GM18508 (cell line): Measurements from ENCODE around the gene POLR2J3.
"Not testable (repeated sequence)": the region's sequence is repeated elsewhere in the genome, so short reads cannot be mapped to it uniquely, and the experiment has no call there.

Source experiments
- ATAC-seq: cut with Tn5 transposase; IDR thresholded peaks from one replicate; pipeline ENCODE4 v1.9.1; 2021; ENCODE audit warnings: moderate number of reproducible peaks; ENCODE audit not compliant: insufficient read depth, unreplicated experiment

The POLR2J3 gene

DNA sequence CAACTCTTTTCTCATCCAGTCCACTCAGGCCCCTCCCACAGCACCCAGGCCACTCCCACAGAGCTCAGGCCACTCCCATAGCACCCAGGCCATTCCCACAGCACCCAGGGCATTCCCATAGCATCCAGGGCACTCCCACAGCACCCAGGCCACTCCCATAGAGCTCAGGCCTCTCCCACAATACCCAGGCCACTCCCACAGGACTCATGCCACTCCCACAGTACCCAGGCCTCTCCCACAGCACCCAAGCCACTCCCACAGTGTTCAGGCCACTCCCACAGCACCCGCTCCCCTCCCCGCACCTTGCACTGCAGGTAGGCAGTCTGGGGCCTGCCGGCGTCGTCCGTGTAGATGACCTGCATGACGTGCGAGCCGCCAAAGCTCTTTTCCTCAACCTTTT is 17.5 kb upstream of the POLR2J3 start:
- ATAC-seq, result peak; percentile 32

DNA sequence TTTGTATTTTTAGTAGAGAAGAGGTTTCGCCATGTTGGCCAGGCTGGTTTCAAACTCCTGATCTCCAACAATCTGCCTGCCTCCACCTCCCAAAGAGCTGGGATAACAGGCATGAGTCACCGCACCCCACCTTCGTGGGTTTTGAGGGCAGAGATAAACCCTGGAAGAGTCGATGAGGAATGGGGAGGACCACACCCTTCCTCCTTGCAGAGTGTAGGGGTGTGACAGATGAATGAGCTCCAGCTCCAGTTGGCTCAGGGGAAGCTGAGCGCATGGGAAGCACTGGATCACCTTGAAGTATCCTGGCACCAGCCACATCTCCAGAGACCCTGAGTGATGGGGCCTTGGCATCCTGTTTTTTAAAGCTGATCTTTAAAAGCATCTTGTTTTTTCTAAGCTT is 11.1 kb upstream of the POLR2J3 start:
- ATAC-seq, result not testable (repeated sequence)

DNA sequence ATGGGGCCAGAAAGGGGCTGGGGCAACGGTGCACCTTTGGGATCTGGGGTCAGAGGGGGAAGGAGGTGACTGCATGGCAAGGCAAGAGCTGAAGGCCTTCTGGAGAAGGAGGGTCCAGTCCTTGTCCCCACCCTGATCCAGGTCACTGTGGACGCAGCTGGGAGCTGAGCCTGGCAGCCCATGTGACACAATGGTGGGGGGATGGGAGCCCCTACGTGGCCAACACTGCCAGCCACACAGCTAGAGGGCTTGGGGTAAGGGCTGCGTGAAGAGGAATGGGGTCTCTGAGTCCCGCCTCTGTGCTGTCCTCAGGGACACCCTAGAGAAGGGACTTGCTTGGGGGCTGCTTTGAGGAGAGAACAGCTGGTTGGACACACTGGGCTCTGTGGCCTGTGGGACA is 9.3 kb upstream of the POLR2J3 start:
- not testable (repeated sequence) for ATAC-seq

DNA sequence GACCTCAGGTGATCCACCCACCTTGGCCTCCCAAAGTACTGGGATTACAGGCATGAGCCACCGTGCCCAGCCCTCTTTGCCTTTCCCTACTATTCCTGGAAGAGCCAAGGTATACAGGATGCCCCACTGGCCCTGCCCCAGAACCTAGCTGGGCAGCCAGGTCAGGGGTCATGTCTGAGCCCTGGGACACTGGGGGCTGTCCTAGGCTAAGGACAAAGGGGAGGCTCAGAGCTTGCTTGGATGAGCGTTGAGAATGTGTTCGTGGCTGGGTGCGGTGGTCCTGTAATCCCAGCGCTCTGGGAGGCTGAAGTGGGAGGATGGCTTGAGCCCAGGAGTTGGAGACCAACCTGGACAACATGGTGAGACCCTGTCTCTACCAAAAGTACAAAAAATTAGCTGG is 6.1 kb upstream of the POLR2J3 start:
- not testable (repeated sequence) for ATAC-seq

DNA sequence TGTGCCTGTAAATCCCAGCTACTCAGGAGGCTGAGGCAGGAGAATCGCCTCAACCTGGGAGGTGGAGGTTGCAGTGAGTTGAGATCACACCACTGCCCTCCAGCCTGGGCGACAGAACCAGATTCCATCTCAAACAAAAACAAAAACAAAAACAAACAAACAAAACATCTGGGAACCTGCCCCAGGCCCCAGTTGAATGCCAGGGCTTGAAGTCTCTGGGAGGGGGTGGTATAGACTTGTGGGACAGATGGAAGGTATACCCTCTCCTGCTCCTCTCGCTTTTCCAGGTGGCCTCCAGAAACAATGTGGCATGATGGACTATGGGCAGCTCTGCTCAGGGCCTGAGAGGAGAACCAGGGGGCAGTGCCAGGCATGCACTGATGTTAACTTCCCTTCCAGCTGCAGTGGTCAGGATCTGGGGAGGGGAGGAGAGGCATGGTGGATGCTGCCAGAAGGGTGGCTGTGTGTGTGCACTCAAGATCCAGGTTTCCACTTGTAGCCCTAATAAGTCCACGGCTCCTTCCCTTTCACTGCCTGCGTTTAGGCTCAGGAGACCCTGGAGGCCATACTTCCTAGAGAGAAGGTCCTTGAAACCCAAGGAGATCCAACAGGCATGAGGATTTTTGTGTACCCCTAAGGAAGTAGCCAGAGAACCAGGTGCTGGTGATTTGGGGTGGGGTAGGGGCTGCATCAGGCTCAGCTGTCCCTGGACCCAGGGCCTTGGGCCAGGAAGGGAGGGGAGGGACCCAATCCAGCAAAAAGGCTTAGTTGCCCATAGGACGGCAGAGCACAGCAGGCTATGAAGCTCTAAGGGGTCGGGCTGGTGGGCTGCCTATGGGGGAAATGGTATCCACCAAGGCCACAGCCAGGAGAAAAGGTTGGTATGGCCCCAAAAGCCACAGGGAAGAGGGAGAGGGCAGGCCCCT is 5.2 kb upstream of the POLR2J3 start:
- ATAC-seq, result not testable (repeated sequence)

DNA sequence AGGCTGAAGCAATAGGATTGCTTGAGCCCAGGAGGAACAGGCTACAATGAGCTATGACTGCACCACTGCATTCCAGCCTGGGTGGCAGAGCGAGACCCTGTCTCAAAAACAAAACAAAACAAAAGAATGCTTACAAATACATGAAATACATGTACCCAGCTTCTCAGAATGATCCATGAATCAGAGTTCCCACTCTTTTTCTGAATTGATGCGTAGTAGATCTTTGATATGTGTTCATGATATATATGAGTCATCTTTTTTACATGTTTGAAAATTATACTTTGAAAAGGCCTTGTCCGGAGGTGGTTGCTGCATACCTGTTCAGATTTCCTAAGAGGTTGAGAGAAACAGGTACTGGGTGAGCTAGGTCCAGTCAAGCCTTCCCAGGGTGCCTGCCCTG is 4.0 kb upstream of the POLR2J3 start:
- ATAC-seq, result not testable (repeated sequence)

DNA sequence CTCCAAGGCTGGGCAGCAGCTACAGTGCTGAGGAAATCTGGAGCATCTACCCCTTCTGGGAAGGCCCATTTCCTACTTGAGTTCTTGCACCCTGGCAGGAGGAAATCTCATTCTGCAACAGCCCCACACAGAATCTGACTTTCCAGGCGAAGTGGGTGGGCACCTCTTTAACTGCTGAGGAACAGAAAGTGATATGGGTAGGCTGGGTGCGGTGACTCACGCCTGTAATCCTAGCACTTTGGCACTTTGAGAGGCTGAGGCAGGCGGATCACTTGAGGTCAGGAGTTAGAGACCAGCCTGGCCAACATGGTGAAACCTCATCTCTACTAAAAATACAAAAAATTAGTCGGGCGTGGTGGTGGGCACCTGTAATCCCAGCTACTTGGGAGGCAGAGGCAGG is 2.2 kb upstream of the POLR2J3 start:
- not testable (repeated sequence) for ATAC-seq

DNA sequence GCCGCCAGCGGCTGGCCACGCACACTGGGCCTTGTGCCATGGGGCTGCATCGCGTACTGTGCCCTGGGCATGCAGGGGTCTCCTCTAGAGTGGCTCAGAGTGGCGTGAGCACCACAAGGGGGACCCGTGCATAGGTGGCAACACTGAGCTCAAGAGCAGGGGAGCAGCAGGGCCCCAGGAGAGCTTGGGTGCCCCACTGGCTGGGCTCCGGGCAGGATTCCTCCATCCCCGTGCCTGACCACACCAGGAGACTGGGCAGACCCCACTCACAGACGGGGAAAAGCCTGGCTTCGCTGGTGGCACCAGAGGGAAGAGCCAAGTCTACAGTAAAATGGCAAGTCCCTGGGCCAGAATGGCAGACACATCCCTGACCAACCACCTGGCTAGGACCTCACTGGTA is 3.8 kb downstream of the POLR2J3 start:
- not testable (repeated sequence) for ATAC-seq

DNA sequence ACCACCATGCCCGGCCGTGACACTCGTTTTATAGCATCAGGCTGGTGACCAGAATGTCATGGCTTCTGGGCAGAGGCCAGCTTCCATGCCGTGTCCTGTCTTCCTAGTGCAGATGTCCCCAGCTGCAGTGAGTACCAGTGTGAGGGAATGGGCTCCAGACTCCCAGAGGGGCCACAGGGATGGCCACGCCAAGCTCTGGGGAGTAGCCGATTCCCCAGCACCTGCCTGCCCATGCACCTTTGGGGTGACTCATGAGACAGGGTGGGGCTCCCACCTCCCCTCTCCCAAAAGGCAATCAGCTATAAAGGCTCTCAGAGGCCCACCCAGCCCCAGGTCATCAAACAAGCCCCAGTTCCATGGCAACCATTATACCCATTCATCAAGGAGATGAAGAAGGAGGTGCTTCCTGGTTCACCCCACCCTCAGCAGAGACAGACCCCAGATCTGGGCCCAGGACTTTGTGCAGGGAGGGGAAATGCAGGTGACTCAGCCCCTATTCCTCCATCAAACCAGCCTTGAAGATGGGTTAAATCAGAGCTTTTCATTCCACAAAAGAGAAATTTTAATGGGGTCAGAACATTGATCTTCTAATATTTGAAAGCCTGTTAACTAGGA is 21.5 kb downstream of the POLR2J3 start, which contains the start of gene SPDYE2:
SPDYE2 (plus strand) TSS at position 419 of the 615 bp plus-strand sequence. CDS start 2,030 bp downstream, outside the sequence.
- ATAC-seq, result not testable (repeated sequence)

DNA sequence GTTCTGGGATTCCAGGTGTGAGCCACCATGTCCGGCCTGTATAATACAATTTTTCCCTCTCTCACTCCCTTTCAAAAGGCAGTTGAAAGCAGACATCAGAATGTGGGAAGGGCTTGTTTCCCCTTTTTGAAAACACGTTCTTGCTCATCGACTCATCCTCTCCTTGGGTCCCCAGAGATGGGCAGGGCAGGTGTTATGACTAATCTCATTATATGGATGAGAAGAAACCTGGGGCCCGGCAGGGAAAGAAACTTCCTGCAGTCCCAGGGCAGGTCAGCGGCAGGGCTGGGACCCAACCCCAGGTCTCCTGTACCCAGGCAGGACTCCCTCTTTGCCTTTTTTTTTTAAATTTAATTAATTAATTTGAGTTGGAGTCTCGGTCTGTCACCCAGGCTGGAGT is 26.0 kb downstream of the POLR2J3 start:
- peak; percentile 76 for ATAC-seq

DNA sequence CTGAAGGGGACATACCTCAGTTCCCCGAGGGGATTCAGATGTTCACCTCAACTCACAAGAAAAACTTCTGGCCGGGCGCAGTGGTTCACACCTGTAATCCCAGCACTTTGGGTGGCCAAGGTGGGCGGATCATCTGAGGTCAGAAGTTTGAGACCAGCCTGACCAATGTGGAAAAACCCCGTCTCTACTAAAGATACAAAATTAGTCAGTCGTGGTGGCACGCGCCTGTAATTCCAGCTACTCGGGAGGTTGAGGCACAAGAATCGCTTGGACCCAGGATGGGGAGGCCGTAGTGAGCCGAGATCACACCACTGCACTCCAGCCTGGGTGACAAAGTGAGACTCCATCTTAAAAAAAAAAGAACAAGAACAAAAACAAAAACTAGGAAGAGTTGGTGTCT is 27.1 kb downstream of the POLR2J3 start:
- not testable (repeated sequence) for ATAC-seq

DNA sequence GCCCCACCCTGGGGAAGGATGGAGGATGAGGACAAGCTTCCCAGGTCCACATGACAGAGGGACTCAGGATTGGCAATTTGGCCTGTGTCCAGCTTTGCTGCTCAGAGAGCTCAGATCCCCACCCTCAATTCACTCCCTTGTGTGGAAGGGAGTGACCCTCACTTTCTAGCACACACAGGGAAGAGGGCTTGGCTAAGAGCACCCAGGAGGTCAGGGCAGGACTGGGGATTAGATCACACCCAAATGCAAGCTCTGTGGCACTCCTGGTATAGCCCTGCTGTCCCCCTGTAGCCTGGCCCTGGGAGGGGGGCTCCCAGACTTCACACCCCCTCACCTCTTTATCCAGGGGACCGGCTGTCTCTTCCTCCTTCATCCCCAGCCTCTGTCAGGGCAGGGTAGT is 28.0 kb downstream of the POLR2J3 start:
- ATAC-seq, result not testable (repeated sequence)

DNA sequence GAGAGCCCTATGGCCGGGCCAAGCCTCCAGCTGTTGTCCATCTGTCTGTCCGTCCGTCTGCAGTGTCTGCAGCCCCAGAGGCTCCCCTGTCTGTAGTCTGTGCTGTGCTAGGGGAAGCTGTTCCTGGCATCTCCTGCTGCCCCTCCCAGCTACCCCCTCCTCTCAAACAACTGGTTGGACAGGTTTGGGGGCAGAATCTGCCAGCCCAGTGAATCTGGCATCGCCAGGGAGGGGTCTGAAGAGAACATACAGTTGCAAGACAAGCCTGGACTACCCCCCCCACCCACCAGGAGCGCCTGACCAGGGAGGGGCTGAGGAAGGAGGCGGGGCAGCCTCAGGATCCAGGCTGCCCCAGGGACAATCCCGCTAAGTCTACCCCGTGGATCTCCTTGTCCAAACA is 28.8 kb downstream of the POLR2J3 start, which contains the start of gene UPK3BL2:
UPK3BL2 (minus strand) TSS at position 101 of the 400 bp plus-strand sequence; CDS start at position 41, 60 bp downstream.
- ATAC-seq, result not testable (repeated sequence)

DNA sequence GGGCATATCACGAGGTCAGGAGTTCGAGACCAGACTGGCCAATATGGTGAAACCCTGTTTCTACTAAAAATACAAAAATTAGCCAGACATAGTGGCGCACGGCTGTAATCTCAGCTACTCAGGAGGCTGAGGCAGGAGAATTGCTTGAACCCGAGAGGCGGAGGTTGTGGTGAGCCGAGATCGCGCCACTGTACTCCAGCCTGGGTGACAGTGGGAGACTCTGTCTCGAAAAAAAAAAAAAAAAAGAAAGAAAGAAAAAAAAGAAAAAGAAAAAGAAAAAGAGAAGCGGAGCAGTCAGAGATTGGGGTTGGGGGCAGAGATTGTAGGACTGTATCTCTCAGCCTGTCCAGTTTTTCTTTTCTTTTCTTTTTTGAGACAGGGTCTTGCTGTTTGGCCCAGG is 29.6 kb downstream of the POLR2J3 start:
- not testable (repeated sequence) for ATAC-seq

DNA sequence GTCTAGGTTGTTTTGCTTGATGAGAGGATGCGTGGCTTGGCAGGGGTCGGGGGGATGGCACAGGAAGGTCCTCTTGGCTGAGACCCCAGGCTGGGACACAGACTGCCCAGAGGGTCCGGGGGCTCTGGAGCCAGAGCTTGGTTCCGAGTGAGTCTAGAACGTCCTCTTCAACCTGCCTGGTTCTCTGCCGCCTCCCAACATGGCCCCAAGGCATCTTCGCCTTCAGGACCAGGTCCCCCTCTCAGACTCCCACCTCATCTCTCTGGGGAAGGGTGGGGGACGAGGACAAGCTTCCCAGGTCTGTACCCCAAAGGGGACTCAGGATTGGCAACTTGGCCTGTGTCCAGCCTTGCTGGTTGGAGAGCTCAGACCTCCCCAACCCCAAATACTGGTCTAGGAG is 30.3 kb downstream of the POLR2J3 start:
- ATAC-seq, result not testable (repeated sequence)

DNA sequence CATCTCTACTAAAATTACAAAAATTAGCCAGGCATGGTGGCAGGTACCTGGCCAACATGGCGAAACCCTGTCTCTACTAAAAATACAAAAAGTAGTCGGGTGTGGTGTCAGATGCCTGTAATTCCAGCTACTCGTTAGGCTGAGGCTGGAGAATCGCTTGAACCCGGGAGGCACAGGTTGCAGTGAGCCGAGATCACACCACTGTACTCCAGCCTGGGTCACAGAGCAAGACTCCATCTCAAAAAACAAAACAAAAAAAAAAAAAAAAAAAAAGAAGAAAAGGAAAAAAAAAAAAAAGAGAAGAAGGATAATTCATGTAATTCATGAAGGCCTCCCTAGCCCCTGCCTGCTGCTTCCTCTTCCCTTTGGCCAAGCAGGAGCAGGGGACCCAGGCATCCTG is 31.8 kb downstream of the POLR2J3 start:
- not testable (repeated sequence) for ATAC-seq

DNA sequence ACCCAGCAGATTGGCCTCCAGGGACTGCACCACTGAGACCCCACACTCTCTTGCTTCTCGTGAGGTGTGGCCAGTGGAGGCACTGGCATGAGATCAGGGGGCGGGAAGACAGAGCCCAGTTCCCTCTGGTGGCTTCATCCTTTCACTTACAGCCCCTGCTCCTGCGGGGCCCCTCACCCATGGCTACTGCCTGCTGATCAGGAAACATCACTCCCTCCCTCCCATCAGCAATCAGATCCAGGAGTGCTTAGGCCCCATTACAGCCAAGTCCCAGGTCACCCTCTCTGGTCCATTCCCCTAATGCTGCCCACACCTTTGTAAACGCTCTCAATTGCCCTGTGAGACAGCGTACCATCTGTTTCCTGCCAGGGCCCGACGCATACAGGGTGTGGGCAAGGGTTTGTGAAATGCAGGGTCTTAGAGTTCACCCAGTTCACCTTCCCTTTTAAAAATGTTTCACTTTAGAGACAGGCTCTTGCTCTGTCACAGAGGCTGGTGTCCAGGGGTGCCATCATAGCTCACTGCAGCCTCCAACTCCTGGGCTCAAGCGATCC is 37.2 kb downstream of the POLR2J3 start:
- not testable (repeated sequence) for ATAC-seq

DNA sequence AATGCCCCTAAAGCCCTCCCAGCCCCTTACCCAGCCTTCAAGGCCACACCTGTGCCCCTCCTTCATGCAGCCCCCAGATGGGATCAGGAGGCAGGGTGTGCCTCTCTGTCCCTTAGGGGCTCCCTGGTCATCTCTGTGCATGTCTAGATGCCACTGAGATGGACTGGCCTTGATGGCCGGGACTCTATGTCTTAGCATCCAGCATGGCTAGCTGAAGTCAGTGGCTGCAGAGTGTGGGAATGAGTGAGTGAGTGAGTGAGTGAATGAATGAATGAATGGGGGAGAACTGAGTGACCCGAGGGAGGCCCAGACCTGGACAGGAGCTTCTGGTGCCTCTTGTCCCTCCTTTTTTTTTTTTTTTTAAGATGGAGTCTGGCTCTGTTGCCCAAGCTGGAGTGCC is 40.3 kb downstream of the POLR2J3 start:
- not testable (repeated sequence) for ATAC-seq

DNA sequence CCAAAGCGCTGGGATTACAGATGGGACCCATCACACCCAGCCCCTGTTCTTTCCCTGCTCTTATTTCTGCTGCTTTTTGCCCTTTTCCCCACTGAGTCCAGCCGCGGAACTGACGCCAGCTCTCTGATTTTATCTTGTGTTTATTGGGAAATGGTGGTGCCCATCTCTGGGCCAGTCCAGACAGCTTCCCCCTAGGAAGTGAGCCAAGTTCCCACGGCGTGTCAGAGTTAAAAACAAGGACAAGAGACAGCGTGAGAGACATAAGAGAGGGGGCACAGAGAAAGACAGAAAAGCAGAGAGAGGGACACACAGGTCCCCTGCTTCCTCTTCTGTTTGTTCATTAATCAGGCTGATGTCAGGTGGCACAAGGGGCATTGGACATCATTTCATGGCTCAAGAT is 40.8 kb downstream of the POLR2J3 start:
- ATAC-seq, result not testable (repeated sequence)

DNA sequence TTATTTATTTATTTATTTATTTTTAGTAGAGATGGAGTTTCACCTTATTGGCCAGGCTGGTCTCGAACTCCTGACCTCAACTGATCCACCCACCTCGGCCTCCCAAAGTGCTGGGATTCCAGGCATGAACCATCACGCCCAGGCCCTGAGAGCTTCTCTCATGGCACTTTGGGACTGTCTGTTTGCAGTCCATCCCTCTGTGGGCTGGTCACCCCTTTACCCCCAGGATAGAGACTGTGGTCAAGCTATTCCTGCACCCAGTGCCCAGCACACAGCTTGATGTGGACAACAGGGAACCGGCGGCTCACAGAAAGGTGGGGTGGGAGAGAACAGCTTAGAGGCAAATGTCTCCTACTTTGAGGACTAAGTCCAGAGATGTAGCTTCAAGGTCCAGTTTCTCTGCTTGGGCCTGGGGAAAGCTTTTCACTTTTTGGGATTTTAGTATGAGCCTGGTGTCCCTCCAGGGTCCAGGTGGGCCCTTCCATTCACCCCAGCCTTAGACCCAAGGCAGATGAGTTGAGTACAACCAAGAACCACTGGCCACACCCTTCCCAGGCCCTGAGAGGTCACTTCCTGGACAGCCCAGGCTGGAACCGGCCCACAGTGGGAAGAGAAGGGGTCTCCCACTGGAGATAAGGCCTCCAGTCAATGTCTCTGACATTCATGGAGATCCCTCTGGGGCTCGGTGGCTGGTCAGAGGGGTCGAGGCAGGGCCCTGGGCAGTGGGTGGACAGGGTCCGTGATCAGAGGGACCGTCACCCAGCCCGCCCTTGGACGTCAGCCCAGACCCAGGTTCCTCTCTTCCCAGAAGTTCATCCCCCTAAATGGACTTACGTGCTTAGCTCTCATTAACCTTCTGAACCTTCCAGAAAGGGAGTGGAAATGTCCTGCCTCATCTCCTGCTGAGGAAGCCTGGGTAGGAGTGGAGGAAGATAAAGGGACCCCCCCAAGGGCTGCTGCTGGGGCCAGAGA is 44.3 kb downstream of the POLR2J3 start:
- ATAC-seq, result not testable (repeated sequence)
